H1 (cell line): ENCODE data around the gene KCNMA1. TPM values are rescaled to one million over a fixed set of nuclear protein-coding genes. Genes with fewer than 3 reads are reported as not detected.

Source experiments
- CTCF ChIA-PET: fragments of 300-600 bp; sonication (Branson Sonifier 250); formaldehyde crosslinking; loops from one replicate; lab custom pipeline; 2021; ENCODE audit not compliant: partially characterized antibody; lab: Charles Lee
- POLR2A ChIA-PET: fragments of 300-600 bp; sonication (Branson Sonifier 250); formaldehyde crosslinking; loops from one replicate; lab custom pipeline; 2021; ENCODE audit warnings: inconsistent platforms; ENCODE audit not compliant: partially characterized antibody; lab: Charles Lee
- DNase-seq, 2 experiments: peaks; one replicate each; pipeline versions ENCODE4 v3.0.0 to v3.0.0-alpha.2; 2010 to 2022; ENCODE audit warnings: low spot score in 2 of 2, low read depth in 1 of 2, mixed read lengths in 1 of 2
- FAIRE-seq: peaks from 2 replicates; lab custom pipeline; 2011; peaks lifted over from hg19 to GRCh38; lab: Jason Lieb, UNC
- H2AFZ ChIP-seq: 2 replicates; pipeline ENCODE4 v1.8.1; 2012; ENCODE audit warnings: low read length, inconsistent platforms
- H2AK5ac ChIP-seq: 2 replicates; pipeline ENCODE4 v1.6.1; 2013; ENCODE audit warnings: low read depth, low read length
- H2BK120ac ChIP-seq: replicated peaks from 2 replicates; pipeline ENCODE3; 2013; ENCODE audit warnings: low read depth, low read length, inconsistent platforms
- H2BK12ac ChIP-seq: 2 replicates; pipeline ENCODE4 v1.6.1; 2013; ENCODE audit warnings: low read depth, low read length
- H2BK15ac ChIP-seq: 2 replicates; pipeline ENCODE4 v1.6.1; 2013; ENCODE audit warnings: low read length
- H2BK20ac ChIP-seq: 2 replicates; pipeline ENCODE4 v1.6.1; 2013; ENCODE audit warnings: low read length
- H2BK5ac ChIP-seq: 2 replicates; pipeline ENCODE4 v1.6.1; 2013; ENCODE audit warnings: low read depth, low read length
- H3K14ac ChIP-seq: 2 replicates; pipeline ENCODE4 v1.6.1; 2013; ENCODE audit warnings: inconsistent platforms; ENCODE audit not compliant: insufficient read length
- H3K18ac ChIP-seq: 2 replicates; pipeline ENCODE4 v1.6.1; 2013; ENCODE audit warnings: low read length; ENCODE audit errors: extremely low read depth
- H3K23ac ChIP-seq: 2 replicates; pipeline ENCODE4 v1.6.1; 2013; ENCODE audit warnings: inconsistent platforms; ENCODE audit not compliant: insufficient read length
- H3K23me2 ChIP-seq: 2 replicates; pipeline ENCODE4 v1.6.1; 2013; ENCODE audit warnings: low read depth, low read length
- H3K27ac ChIP-seq: 2 replicates; pipeline ENCODE4 v1.6.1; 2011; ENCODE audit warnings: low read depth, low read length, inconsistent platforms
- H3K27me3 ChIP-seq, 4 experiments: replicated peaks in 1 of 4; 1 replicate in 1 of 4; 2 replicates in 3 of 4; pipeline versions ENCODE4 v1.6.1 to v1.8.1; 2011 to 2013; ENCODE audit warnings: low read length in 3 of 4, mild to moderate bottlenecking in 3 of 4, inconsistent platforms in 2 of 4, mixed read lengths in 2 of 4, moderate library complexity in 1 of 4; ENCODE audit not compliant: control insufficient read depth in 3 of 4, insufficient read depth in 3 of 4; ENCODE audit errors: extremely low read depth in 1 of 4
- H3K36me3 ChIP-seq, 4 experiments: 2 replicates each; pipeline versions ENCODE4 v1.6.1 to v1.8.1; 2011 to 2013; ENCODE audit warnings: mild to moderate bottlenecking in 4 of 4, low read length in 3 of 4, moderate library complexity in 2 of 4, control low read depth in 1 of 4, inconsistent platforms in 1 of 4; ENCODE audit not compliant: insufficient read depth in 4 of 4, control insufficient read depth in 2 of 4
- H3K4ac ChIP-seq: replicated peaks from 2 replicates; pipeline ENCODE3; 2013; ENCODE audit warnings: low read length, low read depth, mixed read lengths, inconsistent platforms; ENCODE audit not compliant: insufficient read length
- H3K4me1 ChIP-seq, 4 experiments: replicated peaks in 1 of 4; 1 replicate in 1 of 4; 2 replicates in 3 of 4; pipeline versions ENCODE4 v1.6.1 to v1.8.1; 2011 to 2013; ENCODE audit warnings: low read length in 3 of 4, inconsistent platforms in 2 of 4, mixed read lengths in 1 of 4; ENCODE audit not compliant: insufficient read depth in 4 of 4, control insufficient read depth in 3 of 4
- H3K4me2 ChIP-seq, 2 experiments: 2 replicates each; pipeline versions ENCODE4 v1.6.1 to v1.8.1; 2011 to 2013; ENCODE audit warnings: low read depth in 2 of 2, low read length in 2 of 2, control low read depth in 1 of 2, inconsistent platforms in 1 of 2, mild to moderate bottlenecking in 1 of 2; ENCODE audit not compliant: insufficient read depth in 1 of 2
- H3K4me3 ChIP-seq, 4 experiments: fragments of 200-600, 300-600 bp in 1 of 4; sonication (generic), shearing (Covaris generic), sonication (Bioruptor Twin) in 1 of 4; 2 replicates each; pipeline versions ENCODE4 v1.5.1 to v1.8.1; 2011 to 2016; ENCODE audit warnings: low read length in 4 of 4, low read depth in 3 of 4, control low read depth in 2 of 4, inconsistent platforms in 2 of 4, mild to moderate bottlenecking in 2 of 4, mixed read lengths in 1 of 4, moderate library complexity in 1 of 4; ENCODE audit not compliant: insufficient read depth in 2 of 4; ENCODE audit errors: extremely low read depth in 1 of 4
- H3K56ac ChIP-seq: replicated peaks from 2 replicates; pipeline ENCODE3; 2013; ENCODE audit warnings: low read depth, mild to moderate bottlenecking, mixed read lengths, low read length, inconsistent platforms; ENCODE audit not compliant: insufficient read length
- H3K79me1 ChIP-seq: 2 replicates; pipeline ENCODE4 v1.6.1; 2013; ENCODE audit warnings: low read depth, low read length, control low read depth
- H3K79me2 ChIP-seq, 2 experiments: 2 replicates each; pipeline versions ENCODE4 v1.6.1 to v1.8.1; 2012 to 2013; ENCODE audit warnings: low read length in 2 of 2, mild to moderate bottlenecking in 2 of 2, inconsistent platforms in 1 of 2; ENCODE audit not compliant: insufficient read depth in 2 of 2, control insufficient read depth in 1 of 2
- H3K9ac ChIP-seq, 4 experiments: replicated peaks in 1 of 4; 1 replicate in 1 of 4; 2 replicates in 3 of 4; pipeline versions ENCODE4 v1.6.1 to v1.8.1; 2011 to 2013; ENCODE audit warnings: low read depth in 3 of 4, low read length in 3 of 4, control low read depth in 2 of 4, mild to moderate bottlenecking in 2 of 4, moderate library complexity in 2 of 4, inconsistent platforms in 1 of 4; ENCODE audit errors: extremely low read depth in 1 of 4
- H3K9me3 ChIP-seq, 2 experiments: 2 replicates each; pipeline versions ENCODE4 v1.6.1 to v1.8.1; 2012 to 2013; ENCODE audit warnings: mild to moderate bottlenecking in 2 of 2, moderate library complexity in 2 of 2, control low read depth in 1 of 2, inconsistent platforms in 1 of 2, low read depth in 1 of 2, low read length in 1 of 2, mixed read lengths in 1 of 2; ENCODE audit not compliant: insufficient read depth in 2 of 2
- H4K20me1 ChIP-seq, 2 experiments: replicated peaks in 1 of 2; 2 replicates each; pipeline versions ENCODE3 to v1.8.1; 2011 to 2013; ENCODE audit warnings: inconsistent platforms in 2 of 2, low read length in 2 of 2, mild to moderate bottlenecking in 1 of 2; ENCODE audit not compliant: insufficient read depth in 2 of 2, control insufficient read depth in 1 of 2
- H4K5ac ChIP-seq: 2 replicates; pipeline ENCODE4 v1.6.1; 2013; ENCODE audit warnings: low read length, low read depth, mixed read lengths, inconsistent platforms; ENCODE audit not compliant: insufficient read length
- H4K8ac ChIP-seq: 2 replicates; pipeline ENCODE4 v1.8.0; 2013; ENCODE audit warnings: mild to moderate bottlenecking, moderate library complexity, low read length, inconsistent platforms; ENCODE audit not compliant: insufficient read depth; ENCODE audit errors: extremely low read depth
- H4K91ac ChIP-seq: replicated peaks from 2 replicates; pipeline ENCODE3; 2013; ENCODE audit warnings: low read length, mixed read lengths, inconsistent platforms; ENCODE audit not compliant: insufficient read length
- GTF2F1 ChIP-seq: IDR thresholded peaks from 2 replicates; pipeline ENCODE4 v1.6.1; 2012; ENCODE audit warnings: low read depth, low read length, improper control_type of control experiment, borderline replicate concordance
- JUN ChIP-seq: IDR thresholded peaks from 2 replicates; pipeline ENCODE4 v1.6.1; 2011; ENCODE audit warnings: low read depth, mild to moderate bottlenecking, improper control_type of control experiment, low read length
- KDM5A ChIP-seq: fragments of 200-600 bp; IDR thresholded peaks from 2 replicates; pipeline ENCODE4 v1.7.1; 2012; ENCODE audit warnings: mild to moderate bottlenecking, low read length, inconsistent platforms, mixed read lengths
- RFX5 ChIP-seq: IDR thresholded peaks from 2 replicates; pipeline ENCODE4 v1.6.1; 2011; ENCODE audit warnings: low read depth, low read length, improper control_type of control experiment, borderline replicate concordance
- SAP30 ChIP-seq: fragments of 300-600 bp; sonication (generic); IDR thresholded peaks from 2 replicates; pipeline ENCODE4 v1.7.1; 2012; ENCODE audit warnings: low read length, moderate library complexity, mild to moderate bottlenecking, inconsistent platforms; ENCODE audit not compliant: insufficient read depth, insufficient replicate concordance
- SIX5 ChIP-seq: IDR thresholded peaks from 2 replicates; pipeline ENCODE4 v1.6.1; 2011; ENCODE audit warnings: mild to moderate bottlenecking, low read depth, low read length
- WGBS, 2 experiments: shearing (Covaris generic) in 1 of 2; methylation state at CpG; one replicate each; pipeline versions ENCODE4 v1.1.6 to v1.1.7; 2013 to 2015; ENCODE audit warnings: low lambda C conversion rate in 2 of 2, mixed read lengths in 2 of 2, inconsistent platforms in 1 of 2, low coverage in 1 of 2, missing lambda C conversion rate in 1 of 2; ENCODE audit not compliant: insufficient replicate concordance in 2 of 2, insufficient coverage in 1 of 2, insufficient read length in 1 of 2; ENCODE audit errors: extremely low coverage in 1 of 2, missing lambda C conversion rate in 1 of 2; 5-methylcytosine and 5-hydroxymethylcytosine counted together
- polyA plus RNA-seq, 7 experiments: library from polyadenylated mRNA; depleted of rRNA in 3 of 7; stranded (reverse) in 5 of 7; unstranded in 2 of 7; fragments of >200 nt in 5 of 7; fragments of 200-250 nt in 2 of 7; gene quantifications; 1 replicate in 5 of 7; 2 replicates in 1 of 7; 4 replicates in 1 of 7; pipeline versions ENCODE4 v1.2.1 to v1.2.3, GENCODE V29; 2011 to 2013; ENCODE audit warnings: missing spikeins in 2 of 7, mixed read lengths in 2 of 7
- total RNA-seq: library from RNA; stranded (reverse); fragmentation: NEBNext Ultra II Directional; extraction: Animal tissue kit (Norgen Biotek cat#: 25700); gene quantifications from 2 replicates; pipeline ENCODE4 v1.2.1, GENCODE V29; 2021

Gene KCNMA1
- total and polyA plus RNA-seq, 2 of the 8 experiments (the other 6 are each of a cell fraction or from before 2014, with no cell fraction given) = 10.2 to 11.1 TPM

DNA sequence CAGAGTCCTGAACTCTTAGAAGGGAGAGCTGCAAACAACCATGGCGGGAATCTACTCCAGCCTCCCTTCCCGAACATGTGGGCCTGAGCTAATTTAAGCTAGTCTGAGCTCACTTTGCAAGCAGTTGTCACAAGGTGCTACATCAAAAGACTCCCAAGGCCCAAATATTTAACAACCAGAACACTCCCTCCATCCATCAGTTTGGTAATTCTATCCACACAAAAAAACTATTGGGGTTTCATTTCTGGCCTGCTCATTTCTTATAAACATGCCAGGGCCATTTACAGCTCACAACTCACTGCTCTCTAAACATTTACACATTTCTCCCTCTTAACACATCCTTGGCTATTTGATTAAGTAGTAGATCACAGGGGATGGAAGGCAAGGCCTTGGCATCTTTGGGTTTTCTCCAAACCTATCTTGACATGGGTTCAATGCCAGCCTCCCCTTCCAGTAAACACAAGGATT lies 263.4 kb downstream of the KCNMA1 start:
- H2BK120ac ChIP-seq = no peak overlapping the region
- H3K9ac ChIP-seq = no peak overlapping the region
- no peak overlapping the region for H2BK15ac ChIP-seq
- H4K20me1 ChIP-seq = no peaks in the 10 kb centered on the region
- no peak overlapping the region for H3K56ac ChIP-seq
- H3K23me2 ChIP-seq = no peaks in the 10 kb centered on the region
- H3K27ac ChIP-seq = no peak overlapping the region
- ChIA-PET CTCF (interaction anchor here (0.7 to 1.7 kb wide), 6 partner anchors 9 to 262 kb away, joined by 3 to 5 read pairs (median 3); no protein-coding TSS in a partner anchor), POLR2A (no interaction called here)
- TF ChIP-seq RFX5 = no peak
- no peak for TF ChIP-seq GTF2F1
- TF ChIP-seq SAP30 = no peak
- TF ChIP-seq SIX5 = no peak
- no peak for TF ChIP-seq JUN
- TF ChIP-seq KDM5A = no peak
- H3K4me2 ChIP-seq = no peak overlapping the region
- no peak overlapping the region for H2AFZ ChIP-seq
- H2AK5ac ChIP-seq = no peak overlapping the region
- H3K4me3 ChIP-seq = no peak overlapping the region
- no peaks in the 10 kb centered on the region for H3K27me3 ChIP-seq
- no peak overlapping the region for H3K14ac ChIP-seq
- no peaks in the 10 kb centered on the region for H3K79me1 ChIP-seq
- H3K18ac ChIP-seq = no peak overlapping the region
- H2BK5ac ChIP-seq = no peak overlapping the region
- FAIRE-seq = no peak
- peaks cover 0 to 8% (median 2%) of the 10 kb centered on the region in 4 experiments; a peak in 3 of 7 replicates for H3K4me1 ChIP-seq
- no peaks in the 10 kb centered on the region for H3K36me3 ChIP-seq
- no peak overlapping the region for H2BK12ac ChIP-seq
- H3K9me3 ChIP-seq = no peaks in the 10 kb centered on the region
- H2BK20ac ChIP-seq = no peak overlapping the region
- DNase-seq = no peak
- no peaks in the 10 kb centered on the region for H3K79me2 ChIP-seq
- no peak overlapping the region for H3K4ac ChIP-seq
- H3K23ac ChIP-seq = no peak overlapping the region
- H4K8ac ChIP-seq = no peak overlapping the region
- no peak overlapping the region for H4K91ac ChIP-seq
- WGBS, 2 experiments = 90% methylated on average over 2 of the region's 2 CpGs; no CpG with 5 or more reads in 1 of the 2 experiments
- H4K5ac ChIP-seq = no peak overlapping the region
